Activated CD8-positive, alpha-beta T cell treated with anti-CD3 and anti-CD28 coated beads, Interleukin-2, amount 10 ng/mL, durations not matched to agents 7 days and 5 days (primary cell): ENCODE data around the gene RNASE13. TPM values are rescaled to one million over a fixed set of nuclear protein-coding genes. Genes with fewer than 3 reads are reported as not detected.

ENCODE experiments used
- ATAC-seq: fragments of 150-1000 bp; cut with Tn5 transposase; one replicate; pipeline ENCODE4 v1.10.0; 2021; ENCODE audit warnings: moderate library complexity
- CTCF ChIA-PET: fragments of 350-600 bp; sonication (Branson Sonifier 250); formaldehyde crosslinking; loops from one replicate; lab custom pipeline; 2021; ENCODE audit warnings: antibody characterized with exemption; lab: Charles Lee
- POLR2A ChIA-PET: fragments of 350-600 bp; sonication (Branson Sonifier 250); formaldehyde crosslinking; loops from one replicate; lab custom pipeline; 2021; ENCODE audit warnings: antibody characterized with exemption; lab: Charles Lee
- DNase-seq: peaks from one replicate; pipeline ENCODE4 v3.0.0-alpha.2; 2020
- H3K27ac Mint-ChIP-seq: one replicate; pipeline ENCODE4 v1.8.0; 2021; ENCODE audit warnings: mild to moderate bottlenecking, mixed read lengths
- H3K27me3 Mint-ChIP-seq: one replicate; pipeline ENCODE4 v1.8.0; 2021; ENCODE audit warnings: low read depth, mixed read lengths
- H3K36me3 Mint-ChIP-seq: one replicate; pipeline ENCODE4 v1.8.0; 2021; ENCODE audit warnings: low read depth, mixed read lengths
- H3K4me1 Mint-ChIP-seq: one replicate; pipeline ENCODE4 v1.8.0; 2021; ENCODE audit warnings: low read depth, mixed read lengths
- H3K4me3 Mint-ChIP-seq: one replicate; pipeline ENCODE4 v1.8.0; 2021; ENCODE audit warnings: mild to moderate bottlenecking, mixed read lengths
- H3K9me3 Mint-ChIP-seq: one replicate; pipeline ENCODE4 v1.8.0; 2022; ENCODE audit warnings: mixed read lengths; ENCODE audit not compliant: insufficient read depth
- total RNA-seq, 2 experiments: library from RNA; stranded (reverse); gene quantifications; one replicate each; pipeline ENCODE4 v1.2.3, GENCODE V29; 2021

Gene RNASE13
- total RNA-seq, 2 experiments from 2014 or later = not detected

GRCh38 chr14:21072781-21073339 is 38.3 kb upstream of the RNASE13 start:
- H3K4me3 Mint-ChIP-seq = no peak overlapping the region
- H3K9me3 Mint-ChIP-seq = no peaks in the 10 kb centered on the region
- CTCF ChIA-PET = interaction anchor here (0.6 to 3.4 kb wide), 5 partner anchors 15 to 58 kb away, joined by 3 to 57 read pairs (median 23); partner anchors contain the start of gene TMEM253
- H3K4me1 Mint-ChIP-seq = peaks cover 37% of the 10 kb centered on the region
- no peaks in the 10 kb centered on the region for H3K36me3 Mint-ChIP-seq
- DNase-seq (no peak), ATAC-seq (no peak)
- POLR2A ChIA-PET = no interaction called here
- H3K27me3 Mint-ChIP-seq = peaks cover 51% of the 10 kb centered on the region
- no peak overlapping the region for H3K27ac Mint-ChIP-seq

GRCh38 chr14:21072031-21072473 is 37.4 kb upstream of the RNASE13 start:
- Mint-ChIP-seq H3K9me3 (no peaks in the 10 kb centered on the region), H3K27me3 (peaks cover 58% of the 10 kb centered on the region), H3K4me3 (no peak overlapping the region), H3K27ac (no peak overlapping the region), H3K36me3 (no peaks in the 10 kb centered on the region), H3K4me1 (peaks cover 37% of the 10 kb centered on the region)
- DNase-seq (no peak), ATAC-seq (no peak)
- CTCF ChIA-PET = interaction anchor here (1.9 to 3.4 kb wide), 6 partner anchors 10 to 57 kb away, joined by 5 to 57 read pairs (median 24); partner anchors contain the start of gene TMEM253
- POLR2A ChIA-PET = interaction anchor here (0.8 kb wide), 1 partner anchor 10 kb away, joined by 3 read pairs; no protein-coding TSS in a partner anchor

GRCh38 chr14:21071225-21072030 is 36.8 kb upstream of the RNASE13 start:
- peak; percentile 63 for ATAC-seq
- Mint-ChIP-seq H3K4me3 (peak overlapping the region; percentile 68), H3K27me3 (peaks cover 63% of the 10 kb centered on the region)

GRCh38 chr14:21070610-21071224 is 36.1 kb upstream of the RNASE13 start:
- peaks cover 37% of the 10 kb centered on the region for H3K4me1 Mint-ChIP-seq
- ChIA-PET CTCF (interaction anchor here (0.8 to 3.4 kb wide), 10 partner anchors 9 to 100 kb away, joined by 3 to 57 read pairs (median 7); partner anchors contain the start of gene TMEM253), POLR2A (interaction anchor here (0.8 to 1.3 kb wide), 3 partner anchors 17 to 37 kb away, joined by 3 read pairs; no protein-coding TSS in a partner anchor)
- ATAC-seq (peak; percentile 18), DNase-seq (peak; percentile 32)
- no peak overlapping the region for H3K27ac Mint-ChIP-seq
- no peaks in the 10 kb centered on the region for H3K36me3 Mint-ChIP-seq
- H3K9me3 Mint-ChIP-seq = no peaks in the 10 kb centered on the region
- peaks cover 65% of the 10 kb centered on the region for H3K27me3 Mint-ChIP-seq
- peak overlapping the region; percentile 68 for H3K4me3 Mint-ChIP-seq

More at GRCh38 chr14:21071225-21072030, 36.8 kb upstream of the RNASE13 start:
- peaks cover 37% of the 10 kb centered on the region for H3K4me1 Mint-ChIP-seq
- ChIA-PET CTCF (interaction anchor here (0.8 to 3.4 kb wide), 8 partner anchors 11 to 57 kb away, joined by 3 to 57 read pairs (median 16); partner anchors contain the start of gene TMEM253), POLR2A (interaction anchor here (0.8 to 1.3 kb wide), 3 partner anchors 11 to 32 kb away, joined by 3 read pairs; no protein-coding TSS in a partner anchor)
- H3K27ac Mint-ChIP-seq = no peak overlapping the region
- no peaks in the 10 kb centered on the region for H3K9me3 Mint-ChIP-seq
- DNase-seq = peak; percentile 65
- no peaks in the 10 kb centered on the region for H3K36me3 Mint-ChIP-seq

GRCh38 chr14:21070083-21070609 is 35.5 kb upstream of the RNASE13 start, which contains the start of gene ARHGEF40:
Gene ARHGEF40, plus strand, starts transcription at chr14:21070304. Its CDS starts 93 bp downstream, at chr14:21070397.
- Mint-ChIP-seq H3K4me1 (peaks cover 37% of the 10 kb centered on the region), H3K27ac (no peak within 1 kb of the TSS), H3K4me3 (peak within 1 kb of the TSS; percentile 68), H3K36me3 (no peaks in the 10 kb centered on the region), H3K27me3 (peaks cover 69% of the 10 kb centered on the region), H3K9me3 (no peaks in the 10 kb centered on the region)
- ChIA-PET CTCF (interaction anchor here (0.9 to 3.4 kb wide), 9 partner anchors 8 to 99 kb away, joined by 3 to 57 read pairs (median 8); partner anchors contain the start of gene TMEM253), POLR2A (interaction anchor here (0.8 to 1.3 kb wide), 2 partner anchors 33 to 36 kb away, joined by 3 read pairs; no protein-coding TSS in a partner anchor)
- DNase-seq (no peak), ATAC-seq (peak; percentile 16)

GRCh38 chr14:21069388-21070082 is 34.9 kb upstream of the RNASE13 start:
- peak overlapping the region; percentile 60 for H3K4me3 Mint-ChIP-seq
- no peaks in the 10 kb centered on the region for H3K9me3 Mint-ChIP-seq
- H3K27ac Mint-ChIP-seq = no peak overlapping the region
- CTCF ChIA-PET = interaction anchor here (1.3 to 5.1 kb wide), 12 partner anchors 9 to 99 kb away, joined by 3 to 140 read pairs (median 26); partner anchors contain the start of gene TMEM253
- ATAC-seq (no peak), DNase-seq (no peak)
- peaks cover 72% of the 10 kb centered on the region for H3K27me3 Mint-ChIP-seq
- no peaks in the 10 kb centered on the region for H3K36me3 Mint-ChIP-seq
- POLR2A ChIA-PET = interaction anchor here (0.8 to 1.4 kb wide), 2 partner anchors 35 to 36 kb away, joined by 3 to 5 read pairs; no protein-coding TSS in a partner anchor
- peaks cover 37% of the 10 kb centered on the region for H3K4me1 Mint-ChIP-seq

GRCh38 chr14:21068521-21069387 is 34.1 kb upstream of the RNASE13 start:
- ATAC-seq = peak; percentile 52
- POLR2A ChIA-PET = interaction anchor here (0.7 to 1.4 kb wide), 2 partner anchors 24 to 36 kb away, joined by 3 to 5 read pairs; no protein-coding TSS in a partner anchor
- DNase-seq = peak; percentile 62
- peaks cover 74% of the 10 kb centered on the region for H3K27me3 Mint-ChIP-seq
- peaks cover 37% of the 10 kb centered on the region for H3K4me1 Mint-ChIP-seq
- CTCF ChIA-PET = interaction anchor here (0.8 to 5.1 kb wide), 16 partner anchors 9 to 98 kb away, joined by 3 to 140 read pairs (median 7); partner anchors contain the start of genes OR5AU1, SLC39A2 and TMEM253
- H3K36me3 Mint-ChIP-seq = no peaks in the 10 kb centered on the region
- H3K9me3 Mint-ChIP-seq = no peaks in the 10 kb centered on the region
- peak overlapping the region; percentile 60 for H3K4me3 Mint-ChIP-seq
- H3K27ac Mint-ChIP-seq = no peak overlapping the region

- Mint-ChIP-seq H3K36me3 (no peaks in the 10 kb centered on the region), H3K27me3 (peaks cover 75% of the 10 kb centered on the region), H3K27ac (no peak overlapping the region), H3K9me3 (no peaks in the 10 kb centered on the region), H3K4me3 (no peak overlapping the region), H3K4me1 (peaks cover 31% of the 10 kb centered on the region)
- POLR2A ChIA-PET = no interaction called here
- CTCF ChIA-PET = interaction anchor here (0.8 to 5.1 kb wide), 12 partner anchors 11 to 61 kb away, joined by 3 to 140 read pairs (median 6); partner anchors contain the start of gene TMEM253
- no peak for ATAC-seq
- no peak for DNase-seq
Observed at GRCh38 chr14:21066882-21067502, 32.4 kb upstream of the RNASE13 start.

- Mint-ChIP-seq H3K4me1 (peaks cover under 1% of the 10 kb centered on the region), H3K27me3 (peaks cover 61% of the 10 kb centered on the region), H3K9me3 (no peaks in the 10 kb centered on the region), H3K4me3 (no peak overlapping the region), H3K27ac (no peak overlapping the region), H3K36me3 (no peaks in the 10 kb centered on the region)
- ChIA-PET POLR2A (no interaction called here), CTCF (interaction anchor here (0.9 to 1.0 kb wide), 2 partner anchors 29 to 41 kb away, joined by 3 read pairs; no protein-coding TSS in a partner anchor)
- no peak for DNase-seq
- no peak for ATAC-seq
Observed at GRCh38 chr14:21063479-21063878, 28.9 kb upstream of the RNASE13 start.
